ENCODE results near the gene RASGRP3. TPM values are rescaled to one million over a fixed set of nuclear protein-coding genes. Genes with fewer than 3 reads are reported as not detected.
"Not testable (repeated sequence)": the region's sequence is repeated elsewhere in the genome, so short reads cannot be mapped to it uniquely, and the experiment has no call there.

RASGRP3 gene
- total and polyA plus RNA-seq, 2 donors (not counting 1 experiment from before 2014, with no cell fraction given), result 0.50 to 6.1 TPM

DNA sequence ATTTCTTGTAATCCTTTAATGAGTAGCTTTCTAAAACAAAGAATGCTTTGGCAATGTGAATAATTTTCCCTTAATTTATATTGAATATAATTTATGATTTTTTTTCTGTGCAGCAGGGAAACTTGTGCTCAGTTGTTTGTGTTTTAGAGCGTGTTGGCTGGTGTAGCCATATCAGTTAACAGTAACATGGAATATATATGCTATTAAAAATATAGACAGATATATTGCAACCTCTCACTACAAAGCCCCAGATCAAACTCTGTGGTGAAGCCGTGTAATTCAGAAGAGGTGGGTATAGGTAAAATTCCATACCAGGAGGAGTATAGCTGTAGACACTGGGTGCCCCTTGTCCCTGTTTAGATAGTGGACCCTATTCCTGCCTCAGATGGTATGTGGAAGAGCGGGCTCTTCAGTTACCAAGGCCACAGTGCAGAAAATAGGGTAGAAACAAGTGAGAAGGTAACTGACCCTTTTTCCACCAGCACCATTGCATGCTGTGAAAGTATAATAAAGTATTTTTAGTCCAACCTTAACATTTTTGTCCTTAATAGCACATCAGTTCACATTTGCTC is 18.1 kb upstream of the RASGRP3 start:
- TF ChIP-seq, protein P1, sequence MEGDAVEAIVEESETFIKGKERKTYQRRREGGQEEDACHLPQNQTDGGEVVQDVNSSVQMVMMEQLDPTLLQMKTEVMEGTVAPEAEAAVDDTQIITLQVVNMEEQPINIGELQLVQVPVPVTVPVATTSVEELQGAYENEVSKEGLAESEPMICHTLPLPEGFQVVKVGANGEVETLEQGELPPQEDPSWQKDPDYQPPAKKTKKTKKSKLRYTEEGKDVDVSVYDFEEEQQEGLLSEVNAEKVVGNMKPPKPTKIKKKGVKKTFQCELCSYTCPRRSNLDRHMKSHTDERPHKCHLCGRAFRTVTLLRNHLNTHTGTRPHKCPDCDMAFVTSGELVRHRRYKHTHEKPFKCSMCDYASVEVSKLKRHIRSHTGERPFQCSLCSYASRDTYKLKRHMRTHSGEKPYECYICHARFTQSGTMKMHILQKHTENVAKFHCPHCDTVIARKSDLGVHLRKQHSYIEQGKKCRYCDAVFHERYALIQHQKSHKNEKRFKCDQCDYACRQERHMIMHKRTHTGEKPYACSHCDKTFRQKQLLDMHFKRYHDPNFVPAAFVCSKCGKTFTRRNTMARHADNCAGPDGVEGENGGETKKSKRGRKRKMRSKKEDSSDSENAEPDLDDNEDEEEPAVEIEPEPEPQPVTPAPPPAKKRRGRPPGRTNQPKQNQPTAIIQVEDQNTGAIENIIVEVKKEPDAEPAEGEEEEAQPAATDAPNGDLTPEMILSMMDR (conservative IDR thresholded peaks at IDR 0.05 in 1 of 2, IDR thresholded peaks at IDR 0.05 in 1 of 2; ENCODE audit: low read depth in 1 of 2, low read length in 2 of 2), result no peak
- no peak for TF ChIP-seq EZH2 (IDR thresholded peaks at IDR 0.05; ENCODE audit: low read length, missing control alignments)
- no peak overlapping the region for H2AFZ ChIP-seq (ENCODE audit: low read length)
- no peaks in the 10 kb centered on the region for H3K4me1 ChIP-seq (ENCODE audit: control insufficient read depth, extremely low read depth, insufficient read depth, low read length)
- H3K27me3 ChIP-seq (ENCODE audit: control insufficient read depth, insufficient read depth, low read length), result no peaks in the 10 kb centered on the region
- H3K4me3 ChIP-seq (replicated peaks in 1 of 4; ENCODE audit: control extremely low read depth in 1 of 4, insufficient read depth in 1 of 4, low read depth in 3 of 4, low read length in 4 of 4), result no peak overlapping the region
- no peaks in the 10 kb centered on the region for H4K20me1 ChIP-seq (ENCODE audit: control insufficient read depth, extremely low read depth, insufficient read depth, low read length)
- no peak overlapping the region for H3K9ac ChIP-seq (ENCODE audit: insufficient read depth, low read length)
- H3K4me2 ChIP-seq (ENCODE audit: extremely low read depth, insufficient read depth, low read length), result no peak overlapping the region
- no peaks in the 10 kb centered on the region for H3K36me3 ChIP-seq (ENCODE audit: control insufficient read depth, insufficient read depth, low read length)
- H3K79me2 ChIP-seq (ENCODE audit: control insufficient read depth, insufficient read depth, low read length), result no peaks in the 10 kb centered on the region
- no peaks in the 10 kb centered on the region for H3K9me3 ChIP-seq (ENCODE audit: control insufficient read depth, insufficient read depth, low read depth, low read length)
- DNase-seq (ENCODE audit: low read depth in 2 of 2), result no peak
- H3K27ac ChIP-seq (ENCODE audit: insufficient read depth, low read length), result no peak overlapping the region

DNA sequence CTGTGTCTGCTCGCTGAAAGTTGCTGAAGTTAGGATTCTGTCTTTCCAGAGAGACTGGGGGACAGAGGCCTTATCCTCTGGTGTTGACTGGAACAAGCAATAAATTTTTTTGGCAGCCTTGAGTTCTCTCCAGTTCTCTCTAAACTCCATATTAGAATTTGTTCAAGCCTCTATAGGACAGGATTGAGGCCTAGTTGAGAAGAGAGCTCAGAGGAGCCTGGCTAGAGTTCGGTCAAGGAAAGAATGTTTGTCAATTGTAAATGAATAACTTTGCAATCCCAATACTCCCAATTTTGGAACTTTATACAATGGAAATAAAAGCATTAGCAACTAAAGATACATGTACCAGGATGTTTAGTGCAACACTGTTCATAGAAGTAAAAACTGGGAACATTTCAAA is 16.7 kb upstream of the RASGRP3 start:
- H3K4me1 ChIP-seq (ENCODE audit: control insufficient read depth, extremely low read depth, insufficient read depth, low read length), result no peaks in the 10 kb centered on the region
- no peaks in the 10 kb centered on the region for H3K79me2 ChIP-seq (ENCODE audit: control insufficient read depth, insufficient read depth, low read length)
- H3K27me3 ChIP-seq (ENCODE audit: control insufficient read depth, insufficient read depth, low read length), result no peaks in the 10 kb centered on the region
- no peaks in the 10 kb centered on the region for H3K9me3 ChIP-seq (ENCODE audit: control insufficient read depth, insufficient read depth, low read depth, low read length)
- no peak overlapping the region for H3K9ac ChIP-seq (ENCODE audit: insufficient read depth, low read length)
- no peak overlapping the region for H3K27ac ChIP-seq (ENCODE audit: insufficient read depth, low read length)
- no peak for DNase-seq (ENCODE audit: low read depth in 2 of 2)
- H3K36me3 ChIP-seq (ENCODE audit: control insufficient read depth, insufficient read depth, low read length), result no peaks in the 10 kb centered on the region
- H3K4me3 ChIP-seq (replicated peaks in 1 of 4; ENCODE audit: control extremely low read depth in 1 of 4, insufficient read depth in 1 of 4, low read depth in 3 of 4, low read length in 4 of 4), result no peak overlapping the region
- H3K4me2 ChIP-seq (ENCODE audit: extremely low read depth, insufficient read depth, low read length), result no peak overlapping the region
- no peak overlapping the region for H2AFZ ChIP-seq (ENCODE audit: low read length)
- H4K20me1 ChIP-seq (ENCODE audit: control insufficient read depth, extremely low read depth, insufficient read depth, low read length), result no peaks in the 10 kb centered on the region
- TF ChIP-seq, protein P1 (conservative IDR thresholded peaks at IDR 0.05 in 1 of 2, IDR thresholded peaks at IDR 0.05 in 1 of 2; ENCODE audit: low read depth in 1 of 2, low read length in 2 of 2), result no peak
- no peak for TF ChIP-seq EZH2 (IDR thresholded peaks at IDR 0.05; ENCODE audit: low read length, missing control alignments)

- H3K4me2 ChIP-seq (ENCODE audit: extremely low read depth, insufficient read depth, low read length); H4K20me1 ChIP-seq (ENCODE audit: control insufficient read depth, extremely low read depth, insufficient read depth, low read length); H3K27ac ChIP-seq (ENCODE audit: insufficient read depth, low read length); H3K36me3 ChIP-seq (ENCODE audit: control insufficient read depth, insufficient read depth, low read length); H3K9me3 ChIP-seq (ENCODE audit: control insufficient read depth, insufficient read depth, low read depth, low read length); H3K4me3 ChIP-seq (replicated peaks in 1 of 4; ENCODE audit: control extremely low read depth in 1 of 4, insufficient read depth in 1 of 4, low read depth in 3 of 4, low read length in 4 of 4); H3K4me1 ChIP-seq (ENCODE audit: control insufficient read depth, extremely low read depth, insufficient read depth, low read length); H3K9ac ChIP-seq (ENCODE audit: insufficient read depth, low read length); H3K27me3 ChIP-seq (ENCODE audit: control insufficient read depth, insufficient read depth, low read length); H2AFZ ChIP-seq (ENCODE audit: low read length); H3K79me2 ChIP-seq (ENCODE audit: control insufficient read depth, insufficient read depth, low read length): not testable (repeated sequence)
- DNase-seq (ENCODE audit: low read depth in 2 of 2), result peak in 1 of 2 donors; percentile 55
Observed at GRCh38 chr2:33462512-33462911, 13.9 kb upstream of the RASGRP3 start.

Measured in fibroblast of lung (primary cell).